ENCODE measurements around the gene NDUFB10.

The NDUFB10 gene

DNA sequence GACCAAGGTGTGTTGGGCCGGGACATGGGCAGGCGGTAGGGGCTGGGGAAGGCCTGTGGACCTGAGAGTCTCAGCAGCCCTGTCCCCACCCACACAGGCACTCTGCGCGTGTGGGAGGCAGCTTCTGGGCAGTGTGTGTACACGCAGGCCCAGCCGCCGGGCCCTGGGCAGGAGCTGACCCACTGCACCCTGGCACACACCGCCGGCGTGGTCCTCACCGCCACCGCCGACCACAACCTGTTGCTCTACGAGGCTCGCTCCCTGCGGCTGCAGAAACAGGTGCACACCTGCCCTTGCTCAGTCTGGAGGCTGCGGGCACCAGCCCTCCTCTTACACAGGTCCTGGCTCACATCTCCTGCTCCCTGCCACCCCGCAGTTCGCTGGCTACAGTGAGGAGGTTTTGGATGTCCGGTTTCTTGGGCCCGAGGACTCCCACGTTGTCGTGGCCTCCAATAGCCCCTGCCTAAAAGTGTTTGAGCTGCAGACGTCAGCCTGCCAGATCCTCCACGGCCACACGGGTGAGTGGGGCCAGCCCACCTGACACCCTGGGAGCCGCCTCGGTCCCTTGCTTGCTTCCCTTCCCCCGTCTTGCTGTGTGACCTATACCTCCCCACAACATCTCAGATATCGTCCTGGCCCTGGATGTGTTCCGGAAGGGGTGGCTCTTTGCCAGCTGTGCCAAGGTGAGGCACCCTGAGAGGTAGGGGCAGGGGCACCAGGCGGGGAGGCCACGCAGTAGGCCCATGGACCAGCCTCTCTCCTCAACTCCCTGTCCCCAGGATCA is 16.3 kb downstream of the NDUFB10 start:
- no peak for DNase-seq (ENCODE audit: extremely low spot score)
- TF ChIP-seq ARNT (IDR thresholded peaks at IDR 0.05): no peak
- TF ChIP-seq LEF1 (IDR thresholded peaks at IDR 0.05; ENCODE audit: borderline replicate concordance): no peak
- TF ChIP-seq, protein P1, sequence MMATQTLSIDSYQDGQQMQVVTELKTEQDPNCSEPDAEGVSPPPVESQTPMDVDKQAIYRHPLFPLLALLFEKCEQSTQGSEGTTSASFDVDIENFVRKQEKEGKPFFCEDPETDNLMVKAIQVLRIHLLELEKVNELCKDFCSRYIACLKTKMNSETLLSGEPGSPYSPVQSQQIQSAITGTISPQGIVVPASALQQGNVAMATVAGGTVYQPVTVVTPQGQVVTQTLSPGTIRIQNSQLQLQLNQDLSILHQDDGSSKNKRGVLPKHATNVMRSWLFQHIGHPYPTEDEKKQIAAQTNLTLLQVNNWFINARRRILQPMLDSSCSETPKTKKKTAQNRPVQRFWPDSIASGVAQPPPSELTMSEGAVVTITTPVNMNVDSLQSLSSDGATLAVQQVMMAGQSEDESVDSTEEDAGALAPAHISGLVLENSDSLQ (IDR thresholded peaks at IDR 0.05): no peak
- no peak for TF ChIP-seq BHLHE40 (IDR thresholded peaks at IDR 0.05; ENCODE audit: borderline replicate concordance)
- no peak for TF ChIP-seq FOXK2 (IDR thresholded peaks at IDR 0.05)
- no peak for TF ChIP-seq CTBP1 (IDR thresholded peaks at IDR 0.05; ENCODE audit: borderline replicate concordance)
- TF ChIP-seq ELF4 (IDR thresholded peaks at IDR 0.05): no peak
- no peak for TF ChIP-seq FOXM1 (IDR thresholded peaks at IDR 0.05; ENCODE audit: borderline replicate concordance)
- TF ChIP-seq SUZ12 (IDR thresholded peaks at IDR 0.05): no peak
- ChIA-PET POLR2A (interaction anchor here (0.8 to 3.3 kb wide), 2 partner anchors 9 to 11 kb away, joined by 3 to 28 read pairs; partner anchors contain the start of genes GFER and RPS2), CTCF (no interaction called here)

DNA sequence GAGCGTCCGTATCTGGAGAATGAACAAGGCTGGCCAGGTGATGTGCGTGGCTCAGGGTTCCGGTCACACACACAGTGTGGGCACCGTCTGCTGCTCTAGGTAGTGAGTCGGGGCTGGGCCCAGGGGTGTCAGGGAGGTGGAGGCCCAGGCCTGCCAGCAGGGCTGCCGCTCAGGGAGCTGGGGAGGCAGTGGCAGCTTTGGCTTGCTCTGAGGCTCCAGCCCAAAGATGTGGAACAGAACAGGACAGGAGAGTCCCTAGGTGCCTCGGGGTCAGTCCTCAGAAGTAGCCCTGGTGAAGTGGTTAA is 16.8 kb downstream of the NDUFB10 start:
- ChIA-PET CTCF (no interaction called here), POLR2A (interaction anchor here (0.6 to 3.1 kb wide), 2 partner anchors 11 to 33 kb away, joined by 3 to 45 read pairs; partner anchors contain the start of genes MSRB1, RNF151 and RPS2)
- DNase-seq (ENCODE audit: extremely low spot score): no peak
- no peak for TF ChIP-seq HDGF (IDR thresholded peaks at IDR 0.05; ENCODE audit: borderline replicate concordance)
- TF ChIP-seq CTBP1 (IDR thresholded peaks at IDR 0.05; ENCODE audit: borderline replicate concordance): no peak
- TF ChIP-seq, protein P1 (IDR thresholded peaks at IDR 0.05): no peak
- TF ChIP-seq FOXK2 (IDR thresholded peaks at IDR 0.05): no peak
- TF ChIP-seq BHLHE40 (IDR thresholded peaks at IDR 0.05; ENCODE audit: borderline replicate concordance): no peak
- no peak for TF ChIP-seq NFRKB (IDR thresholded peaks at IDR 0.05)
- TF ChIP-seq FOXA1 (IDR thresholded peaks at IDR 0.05): no peak
- TF ChIP-seq ELF4 (IDR thresholded peaks at IDR 0.05): no peak
- TF ChIP-seq ARNT (IDR thresholded peaks at IDR 0.05): no peak
- TF ChIP-seq SP1 (IDR thresholded peaks at IDR 0.05): no peak
- TF ChIP-seq FOXM1 (IDR thresholded peaks at IDR 0.05; ENCODE audit: borderline replicate concordance): no peak
- TF ChIP-seq SUZ12 (IDR thresholded peaks at IDR 0.05): no peak
- no peak for TF ChIP-seq ZNF384 (IDR thresholded peaks at IDR 0.05)
- TF ChIP-seq TARDBP (IDR thresholded peaks at IDR 0.05): no peak
- TF ChIP-seq L3MBTL2 (conservative IDR thresholded peaks at IDR 0.05): no peak
- no peak for TF ChIP-seq LEF1 (IDR thresholded peaks at IDR 0.05; ENCODE audit: borderline replicate concordance)

DNA sequence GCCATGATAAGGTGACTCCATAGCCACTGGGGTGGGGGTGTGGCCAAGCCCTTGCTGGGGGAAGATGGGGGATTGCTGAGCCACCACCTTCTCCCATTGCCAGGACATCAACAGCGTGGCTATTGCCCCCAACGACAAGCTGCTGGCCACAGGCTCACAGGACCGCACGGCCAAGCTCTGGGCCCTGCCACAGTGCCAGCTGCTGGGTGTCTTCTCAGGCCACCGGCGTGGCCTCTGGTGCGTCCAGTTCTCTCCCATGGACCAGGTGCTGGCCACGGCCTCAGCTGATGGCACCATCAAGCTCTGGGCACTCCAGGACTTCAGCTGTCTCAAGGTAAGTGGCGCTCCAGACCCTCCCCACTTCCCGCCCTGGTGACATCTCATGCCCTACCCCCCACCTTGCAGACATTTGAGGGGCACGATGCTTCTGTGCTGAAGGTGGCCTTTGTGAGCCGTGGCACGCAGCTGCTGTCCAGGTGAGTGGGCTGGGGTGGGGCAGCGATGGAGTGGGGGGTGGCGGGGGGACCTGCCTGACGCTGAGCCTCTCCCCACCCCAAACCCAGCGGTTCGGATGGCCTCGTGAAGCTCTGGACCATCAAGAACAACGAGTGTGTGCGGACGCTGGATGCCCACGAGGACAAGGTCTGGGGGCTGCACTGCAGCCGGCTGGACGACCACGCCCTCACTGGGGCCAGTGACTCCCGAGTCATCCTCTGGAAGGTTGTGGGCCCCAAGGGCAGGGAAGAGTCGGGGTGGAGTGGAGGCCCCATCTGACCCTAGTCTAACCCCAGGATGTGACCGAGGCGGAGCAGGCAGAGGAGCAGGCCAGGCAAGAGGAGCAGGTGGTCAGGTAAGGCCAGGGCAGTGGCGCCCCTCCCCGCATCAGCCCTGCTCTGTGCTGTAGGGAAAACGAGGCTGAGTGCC is 17.9 kb downstream of the NDUFB10 start:
- POLR2A ChIA-PET: interaction anchor here (0.6 to 3.1 kb wide), 2 partner anchors 12 to 18 kb away, joined by 4 to 45 read pairs; partner anchors contain the start of genes NDUFB10, RNF151 and RPS2
- TF ChIP-seq NFRKB (IDR thresholded peaks at IDR 0.05) (no peak), TARDBP (IDR thresholded peaks at IDR 0.05) (no peak), ELF4 (IDR thresholded peaks at IDR 0.05) (no peak), SP1 (IDR thresholded peaks at IDR 0.05) (no peak), BHLHE40 (IDR thresholded peaks at IDR 0.05; ENCODE audit: borderline replicate concordance) (no peak), CTBP1 (IDR thresholded peaks at IDR 0.05; ENCODE audit: borderline replicate concordance) (no peak), LEF1 (IDR thresholded peaks at IDR 0.05; ENCODE audit: borderline replicate concordance) (no peak), FOXM1 (IDR thresholded peaks at IDR 0.05; ENCODE audit: borderline replicate concordance) (no peak), ZNF384 (IDR thresholded peaks at IDR 0.05) (no peak), L3MBTL2 (conservative IDR thresholded peaks at IDR 0.05) (no peak), HDGF (IDR thresholded peaks at IDR 0.05; ENCODE audit: borderline replicate concordance) (no peak)
- TF ChIP-seq, protein P1 (IDR thresholded peaks at IDR 0.05): no peak
- CTCF ChIA-PET: no interaction called here
- DNase-seq (ENCODE audit: extremely low spot score): no peak

DNA sequence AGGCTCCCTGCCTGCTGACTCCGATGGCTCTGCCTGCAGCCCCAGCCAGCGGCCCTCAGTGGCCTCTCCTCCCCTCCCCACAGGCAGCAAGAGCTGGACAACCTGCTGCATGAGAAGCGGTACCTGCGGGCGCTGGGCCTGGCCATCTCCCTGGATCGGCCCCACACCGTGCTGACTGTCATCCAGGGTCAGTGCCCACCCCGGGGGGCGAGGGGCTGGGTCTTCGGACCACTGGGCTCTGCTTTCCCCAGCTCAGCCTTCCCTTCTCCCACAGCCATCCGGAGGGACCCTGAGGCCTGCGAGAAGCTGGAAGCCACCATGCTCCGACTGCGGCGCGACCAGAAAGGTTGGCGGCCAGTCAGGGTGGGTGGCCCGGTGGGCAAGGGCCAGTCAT is 18.5 kb downstream of the NDUFB10 start:
- POLR2A ChIA-PET: interaction anchor here (3.1 kb wide), 1 partner anchor 13 kb away, joined by 45 read pairs; the partner anchor contains the start of genes RNF151 and RPS2
- no peak for TF ChIP-seq NFRKB (IDR thresholded peaks at IDR 0.05)
- TF ChIP-seq SP1 (IDR thresholded peaks at IDR 0.05): no peak
- no peak for TF ChIP-seq FOXA1 (IDR thresholded peaks at IDR 0.05)
- CTCF ChIA-PET: no interaction called here
- DNase-seq (ENCODE audit: extremely low spot score): no peak

DNA sequence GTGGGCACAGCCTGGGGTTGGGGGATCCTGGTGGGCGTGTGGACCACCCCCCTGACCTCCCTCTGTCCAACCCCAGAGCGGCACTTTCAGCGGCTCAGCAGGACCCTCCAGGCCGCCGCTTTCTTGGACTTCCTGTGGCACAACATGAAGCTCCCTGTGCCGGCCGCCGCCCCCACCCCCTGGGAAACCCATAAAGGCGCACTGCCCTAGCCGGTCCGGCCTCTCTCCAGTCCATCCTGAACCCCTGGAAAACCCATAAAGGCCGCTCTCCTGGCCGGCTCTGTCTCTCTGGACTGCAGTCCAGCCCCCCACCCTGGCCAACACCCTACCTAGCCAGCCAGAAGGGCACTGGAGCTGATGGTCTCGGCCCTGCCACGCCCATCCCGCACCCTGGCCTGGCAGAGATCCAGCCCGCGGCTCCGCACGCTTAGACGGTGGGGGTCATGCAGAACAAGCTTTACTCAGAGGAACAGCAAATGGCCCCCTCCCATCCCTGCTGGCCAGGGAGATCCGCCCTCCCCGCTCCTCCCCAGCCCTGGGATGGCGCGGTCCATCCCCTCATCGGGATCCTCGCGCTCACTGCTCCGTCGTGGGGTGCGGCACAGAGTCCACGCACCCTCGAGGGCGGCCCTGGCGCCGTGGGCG is 19.3 kb downstream of the NDUFB10 start:
- ChIA-PET CTCF (no interaction called here), POLR2A (interaction anchor here (3.1 kb wide), 1 partner anchor 13 kb away, joined by 45 read pairs; the partner anchor contains the start of genes RNF151 and RPS2)
- no peak for DNase-seq (ENCODE audit: extremely low spot score)
- no peak for TF ChIP-seq FOXK2 (IDR thresholded peaks at IDR 0.05)
- TF ChIP-seq SP1 (IDR thresholded peaks at IDR 0.05): no peak
- TF ChIP-seq ZNF384 (IDR thresholded peaks at IDR 0.05): no peak

Measured in HEK293T (cell line).